Measurements from ENCODE around the gene RNF207.
"Not testable (repeated sequence)": the region's sequence is repeated elsewhere in the genome, so short reads cannot be mapped to it uniquely, and the experiment has no call there.

The RNF207 gene

GRCh38 chr1:6199298-6200187, 6.4 kb upstream of the RNF207 start, which contains the start of gene RPL22:
RPL22 (minus strand) TSS chr1:6199595; CDS start chr1:6199573, 22 bp downstream.
- in situ Hi-C loops (cut with MboI; ENCODE audit: low sequenced_read_pairs) = no loop called here

DNA sequence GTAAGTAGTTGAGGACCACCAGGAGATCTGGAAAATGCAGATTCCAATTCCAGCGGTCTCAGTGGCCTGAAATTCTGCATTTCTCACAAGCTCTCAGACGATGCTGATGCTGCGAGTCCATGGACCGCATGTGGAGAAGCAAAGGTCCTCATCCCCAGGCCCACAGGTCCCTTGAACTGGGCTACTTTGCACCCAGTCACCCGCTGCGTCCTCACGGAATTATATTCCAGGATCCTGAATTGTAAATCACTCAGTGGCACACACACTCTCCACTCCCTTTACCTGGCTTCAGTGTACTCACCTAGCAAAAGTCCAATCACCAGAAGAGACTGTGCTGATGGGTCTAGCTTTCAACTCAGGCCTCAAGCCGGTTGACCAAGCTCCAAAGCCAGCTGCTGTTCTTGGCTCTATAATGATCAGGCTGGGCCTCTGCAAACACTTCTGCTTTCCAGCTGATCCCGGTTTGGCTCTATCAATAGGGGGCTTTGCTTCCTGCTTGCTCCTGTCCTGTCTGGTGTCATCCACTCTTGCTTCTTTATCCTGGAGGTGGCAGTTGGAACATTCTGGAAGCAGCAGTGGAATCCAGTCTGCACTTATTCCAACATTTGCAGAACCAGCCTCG, 5.6 kb upstream of the RNF207 start:
- in situ Hi-C loops (cut with MboI; ENCODE audit: low sequenced_read_pairs) = no loop called here

DNA sequence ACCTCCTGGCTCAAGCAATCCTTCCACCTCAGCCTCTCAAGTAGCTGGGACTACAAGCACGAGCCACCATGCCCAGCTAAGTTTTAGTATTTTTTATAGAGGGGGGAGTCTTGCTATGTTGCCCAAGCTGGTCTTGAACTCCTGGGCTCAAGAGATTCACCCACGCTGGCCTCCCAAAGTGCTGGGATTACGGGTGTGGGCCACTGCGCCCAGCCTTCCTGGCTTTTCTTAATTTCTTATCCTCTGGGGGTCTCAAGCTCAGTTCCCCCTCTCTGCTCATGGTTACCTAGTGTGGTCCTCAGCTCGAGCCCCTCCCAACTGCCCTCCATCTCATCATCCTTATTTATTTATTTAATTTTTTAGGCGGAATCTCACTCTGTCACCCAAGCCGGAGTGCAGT, 3.7 kb upstream of the RNF207 start:
- in situ Hi-C loops (cut with MboI; ENCODE audit: low sequenced_read_pairs) = no loop called here

- in situ Hi-C loops (cut with MboI; ENCODE audit: low sequenced_read_pairs) = no loop called here
Observed at GRCh38 chr1:6206520-6206855, 569 bp downstream of the RNF207 start.

DNA sequence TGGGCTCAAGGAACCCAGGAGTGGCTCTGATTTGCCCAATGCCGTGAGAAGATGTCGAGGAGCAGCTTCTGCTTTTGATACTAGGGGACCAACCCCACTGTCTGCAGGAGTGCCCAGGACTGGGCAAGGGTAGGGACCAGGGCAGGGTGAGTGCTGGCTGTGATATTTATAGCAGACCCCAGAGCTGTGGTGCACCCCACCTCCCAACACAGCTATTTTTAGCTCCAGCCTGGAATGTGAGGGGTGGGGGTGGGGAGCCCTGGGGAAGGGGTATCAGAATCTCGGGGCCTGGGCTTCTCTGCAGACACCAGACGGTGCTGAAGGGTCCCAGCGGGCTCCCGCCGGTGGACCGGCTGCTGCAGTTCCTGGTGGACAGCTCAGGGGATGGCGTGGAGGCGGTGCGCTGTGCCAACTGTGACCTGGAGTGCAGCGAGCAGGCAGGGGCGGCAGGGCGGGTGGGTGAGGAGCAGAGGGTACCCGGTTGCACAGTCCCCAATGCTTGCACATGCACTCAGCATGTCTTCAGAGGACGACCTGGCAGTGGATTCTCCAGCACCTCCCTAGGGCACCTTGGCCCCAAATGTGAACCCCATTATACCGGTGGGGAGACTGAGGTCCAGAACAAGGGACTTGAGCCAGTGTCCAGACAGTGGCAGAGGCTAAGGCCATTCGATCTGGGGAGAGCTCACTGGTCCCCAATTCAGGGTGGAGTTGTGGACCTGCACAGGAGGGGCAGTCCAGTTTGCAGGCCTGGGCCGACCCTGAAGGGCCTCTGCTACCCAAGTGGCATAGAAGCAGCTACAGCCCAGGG, 1.4 kb downstream of the RNF207 start:
- in situ Hi-C loops (cut with MboI; ENCODE audit: low sequenced_read_pairs) = no loop called here

GRCh38 chr1:6207921-6208320, 2.0 kb downstream of the RNF207 start:
- in situ Hi-C loops (cut with MboI; ENCODE audit: low sequenced_read_pairs) = no loop called here

- in situ Hi-C loops (cut with MboI; ENCODE audit: low sequenced_read_pairs) = no loop called here
Observed at GRCh38 chr1:6208723-6209660, 3.1 kb downstream of the RNF207 start.

DNA sequence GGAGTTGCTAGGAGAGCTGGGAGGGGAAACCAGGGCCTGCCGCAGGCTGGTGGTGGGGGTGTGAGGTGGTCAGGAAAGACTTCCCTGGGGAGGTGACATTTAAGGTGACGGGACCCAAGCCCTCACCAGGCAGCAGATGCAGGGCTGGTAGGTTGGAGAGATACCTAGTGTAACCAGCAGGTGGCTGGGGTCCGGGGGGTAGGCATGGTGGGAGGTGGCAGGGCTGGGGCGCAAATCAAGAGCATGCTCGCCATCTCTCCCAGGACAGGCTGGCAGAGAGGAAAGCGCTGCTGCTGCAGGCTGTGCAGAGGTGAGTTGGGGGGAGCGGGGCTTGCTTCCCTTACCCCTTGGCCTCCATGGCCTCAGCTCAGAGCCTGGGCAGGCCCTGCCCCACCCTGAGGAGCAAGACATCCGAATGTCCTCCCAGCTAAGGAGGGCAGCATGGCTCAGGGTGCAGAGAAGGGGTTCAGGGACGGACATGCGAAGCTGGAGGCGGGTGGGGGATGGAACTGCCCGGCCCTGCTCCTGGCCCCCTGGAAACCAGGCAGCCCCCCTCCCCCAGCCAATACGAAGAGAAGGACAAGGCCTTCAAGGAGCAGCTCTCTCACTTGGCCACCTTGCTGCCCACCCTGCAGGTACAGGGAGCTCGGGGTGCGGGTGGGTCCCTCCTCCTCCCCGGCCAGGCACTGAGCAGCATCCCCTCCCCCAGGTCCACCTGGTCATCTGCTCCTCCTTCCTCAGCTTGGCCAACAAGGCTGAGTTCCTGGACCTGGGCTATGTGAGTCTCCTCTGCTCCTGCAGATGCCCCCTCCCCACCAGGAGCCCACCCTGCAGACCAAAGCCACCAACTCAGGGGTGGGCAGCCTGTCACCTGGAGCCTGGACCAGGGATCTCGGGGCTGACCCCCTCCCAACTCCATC, 4.0 kb downstream of the RNF207 start:
- in situ Hi-C loops (cut with MboI; ENCODE audit: low sequenced_read_pairs) = no loop called here

GRCh38 chr1:6210591-6211355, 4.9 kb downstream of the RNF207 start:
- in situ Hi-C loops (cut with MboI; ENCODE audit: low sequenced_read_pairs) = no loop called here

- in situ Hi-C loops (cut with MboI; ENCODE audit: low sequenced_read_pairs) = no loop called here
Observed at GRCh38 chr1:6211731-6212130, 5.8 kb downstream of the RNF207 start.

DNA sequence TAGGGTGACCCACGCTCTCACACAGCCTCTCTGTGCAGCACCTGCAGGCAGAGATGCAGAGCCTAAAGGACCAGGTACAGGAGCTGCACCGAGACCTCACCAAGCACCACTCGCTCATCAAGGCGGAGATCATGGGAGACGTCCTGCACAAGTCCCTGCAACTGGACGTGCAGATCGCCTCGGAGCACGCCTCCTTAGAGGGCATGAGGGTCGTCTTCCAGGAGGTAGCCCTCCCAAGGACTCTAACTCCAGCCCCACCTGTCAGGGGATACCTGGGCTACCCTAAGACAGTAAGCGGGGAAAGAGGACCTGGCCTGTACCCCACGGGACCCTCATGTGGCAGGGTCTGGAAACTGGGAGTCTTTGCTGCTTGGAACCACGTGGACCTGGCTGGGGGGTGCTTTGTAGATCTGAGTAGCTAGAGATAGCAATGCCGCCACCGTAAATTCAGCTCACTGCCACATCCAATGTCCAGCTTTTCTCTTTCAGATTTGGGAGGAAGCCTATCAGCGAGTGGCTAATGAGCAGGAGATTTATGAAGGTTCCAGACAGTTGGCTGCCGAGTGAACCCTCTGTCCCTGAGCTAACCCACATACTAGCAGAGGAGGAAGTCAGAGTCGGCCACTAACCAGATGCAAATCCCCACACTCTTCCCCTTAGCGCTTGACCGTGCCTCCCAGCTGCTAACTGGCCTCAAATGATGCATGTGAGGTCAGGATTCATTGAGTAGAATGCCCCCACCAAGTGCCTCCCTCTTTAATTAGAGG, 6.5 kb downstream of the RNF207 start:
- in situ Hi-C loops (cut with MboI; ENCODE audit: low sequenced_read_pairs) = no loop called here

GRCh38 chr1:6218375-6219164, 12.7 kb downstream of the RNF207 start:
- in situ Hi-C loops (cut with MboI; ENCODE audit: low sequenced_read_pairs) = no loop called here

DNA sequence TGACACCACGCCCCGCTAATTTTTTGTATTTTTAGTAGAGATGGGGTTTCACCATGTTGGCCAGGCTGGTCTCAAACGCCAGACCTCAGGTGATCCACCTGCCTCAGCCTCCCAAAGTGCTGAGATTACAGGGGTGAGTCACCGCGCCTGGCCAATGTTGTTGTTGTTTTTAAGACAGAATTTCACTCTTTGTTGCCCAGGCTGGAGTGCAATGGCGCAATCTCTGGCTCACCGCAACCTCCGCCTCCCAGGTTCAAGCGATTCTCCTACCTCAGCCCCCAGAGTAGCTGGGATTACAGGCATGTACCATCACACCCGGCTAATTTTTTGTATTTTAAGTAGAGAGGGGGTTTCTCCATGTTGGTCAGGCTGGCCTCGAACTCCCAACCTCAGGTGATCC, 13.7 kb downstream of the RNF207 start:
- in situ Hi-C loops (cut with MboI; ENCODE audit: low sequenced_read_pairs) = not testable (repeated sequence)

DNA sequence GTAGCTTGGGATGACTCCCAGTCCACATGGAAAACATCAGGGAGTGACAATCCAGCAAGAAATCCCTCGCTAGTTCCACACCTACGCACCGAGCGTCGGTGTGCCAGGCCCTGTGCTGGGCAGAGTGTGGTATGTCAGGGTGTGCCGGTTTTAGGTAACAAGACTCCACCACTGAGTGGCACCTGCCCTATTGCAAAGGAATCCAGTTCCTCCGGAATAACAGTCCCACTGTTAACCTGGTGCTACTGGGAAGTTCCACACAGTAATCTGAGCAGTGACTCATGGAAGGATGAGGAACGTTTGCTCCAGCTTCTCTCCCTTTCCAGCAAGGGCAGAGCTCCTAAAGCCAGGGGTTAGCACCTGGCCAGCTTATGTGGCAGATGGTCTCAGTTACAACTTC, 14.3 kb downstream of the RNF207 start:
- in situ Hi-C loops (cut with MboI; ENCODE audit: low sequenced_read_pairs) = no loop called here

DNA sequence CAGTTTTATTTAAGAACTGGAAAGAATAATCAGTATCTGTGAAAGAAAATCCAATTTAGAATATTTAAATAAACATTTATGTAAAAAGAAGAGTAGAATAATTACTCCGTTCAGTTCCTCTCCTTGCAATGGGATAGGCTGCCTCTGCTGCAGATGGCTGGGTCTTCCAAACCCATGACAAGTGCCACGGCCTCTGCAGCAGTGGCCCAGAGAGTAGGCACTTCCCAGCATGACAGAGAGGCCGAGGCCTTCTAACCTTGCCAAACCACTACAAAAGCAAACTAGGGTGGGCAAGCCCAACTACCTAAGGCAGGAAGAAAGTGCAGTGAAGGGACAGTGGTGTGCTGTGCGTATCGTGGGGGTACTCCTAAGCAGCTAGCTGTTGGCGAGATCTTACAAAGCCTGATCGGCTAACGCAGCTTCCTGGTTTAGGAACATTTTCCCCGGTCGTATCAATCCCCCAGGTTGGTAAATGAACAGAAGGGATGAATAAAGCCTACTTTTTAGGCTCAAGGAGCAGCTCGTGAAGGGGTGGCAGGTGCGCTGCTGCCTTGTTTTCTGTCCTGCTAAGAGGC, 15.4 kb downstream of the RNF207 start:
- in situ Hi-C loops (cut with MboI; ENCODE audit: low sequenced_read_pairs) = no loop called here

DNA sequence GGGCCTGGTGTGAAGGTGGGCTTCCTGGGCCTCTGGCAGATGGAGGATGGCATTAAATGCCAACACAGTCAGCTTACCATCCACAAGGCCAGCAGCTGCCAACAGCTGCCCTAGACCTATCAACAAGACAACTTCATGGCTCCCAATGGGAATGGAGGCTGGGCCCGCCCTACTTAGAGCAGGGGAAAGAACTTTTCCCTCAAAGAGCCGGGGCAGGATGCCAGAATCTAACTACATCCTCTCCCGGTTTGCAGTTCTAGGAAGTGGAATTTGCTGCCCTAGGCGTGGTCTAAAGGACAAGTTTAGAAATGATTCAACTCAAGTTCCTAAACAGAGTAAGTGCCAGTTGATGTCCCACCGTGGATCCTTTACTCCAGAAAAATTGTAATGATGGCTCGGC, 16.7 kb downstream of the RNF207 start:
- in situ Hi-C loops (cut with MboI; ENCODE audit: low sequenced_read_pairs) = no loop called here

DNA sequence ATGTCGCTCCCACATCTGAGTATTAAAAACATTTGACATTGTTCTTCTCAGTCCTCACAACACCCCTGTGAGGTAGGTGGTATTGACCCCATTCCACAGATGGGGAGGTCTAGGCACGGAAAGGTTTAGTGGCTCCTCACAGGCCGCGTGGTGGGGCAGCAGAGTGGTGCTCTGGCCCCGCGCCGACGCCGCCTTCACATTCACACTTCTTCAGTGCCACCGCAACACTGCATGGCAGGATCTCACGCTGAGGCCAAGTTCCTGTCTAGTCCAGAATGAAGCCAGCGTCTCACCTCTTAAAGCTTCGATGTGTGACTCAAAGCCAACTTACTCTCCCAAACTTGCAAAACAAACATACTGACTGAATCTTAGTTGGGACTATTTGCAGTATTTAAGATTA, 17.7 kb downstream of the RNF207 start:
- in situ Hi-C loops (cut with MboI; ENCODE audit: low sequenced_read_pairs) = no loop called here

All from HL-60/S4 treated with retinoic acid at 250 ng/mL for 4 days and 3 days (cell line).